HG02884 (cell line): ENCODE data around the gene JAK3.

Experiments
- ATAC-seq: cut with Tn5 transposase; IDR thresholded peaks from one replicate; pipeline ENCODE4 v1.9.1; 2021; ENCODE audit warnings: mild to moderate bottlenecking, moderate library complexity; ENCODE audit not compliant: unreplicated experiment

Gene JAK3

DNA sequence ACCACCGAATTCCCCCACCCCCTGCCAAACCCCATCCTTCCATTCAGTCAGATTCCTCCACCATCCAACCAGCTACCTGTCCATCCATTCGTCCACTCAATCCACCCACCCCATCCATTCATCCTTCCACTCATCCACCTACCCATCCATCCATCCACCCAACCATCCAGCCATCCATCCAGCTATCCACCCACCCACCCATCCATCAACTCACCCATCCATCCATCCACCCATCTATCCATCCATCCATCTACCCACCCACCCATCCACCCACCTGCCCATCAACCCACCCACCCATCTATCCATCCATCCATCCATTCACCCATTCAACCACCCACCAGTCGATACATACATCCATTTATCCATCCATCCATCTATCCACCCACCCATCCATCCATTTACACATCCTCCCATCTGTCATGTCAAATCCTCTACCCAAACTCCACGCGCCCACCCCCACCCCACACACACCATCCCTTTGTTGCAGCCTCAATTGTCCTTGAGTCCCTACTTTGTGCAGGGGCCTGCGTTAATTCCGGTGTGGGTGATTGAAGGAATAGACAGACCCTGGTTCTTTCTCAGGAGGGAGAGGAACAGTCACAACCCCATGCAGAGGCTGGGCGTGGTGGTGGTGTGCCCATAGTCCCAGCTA, 18.7 kb upstream of the JAK3 start:
- no peak for ATAC-seq

DNA sequence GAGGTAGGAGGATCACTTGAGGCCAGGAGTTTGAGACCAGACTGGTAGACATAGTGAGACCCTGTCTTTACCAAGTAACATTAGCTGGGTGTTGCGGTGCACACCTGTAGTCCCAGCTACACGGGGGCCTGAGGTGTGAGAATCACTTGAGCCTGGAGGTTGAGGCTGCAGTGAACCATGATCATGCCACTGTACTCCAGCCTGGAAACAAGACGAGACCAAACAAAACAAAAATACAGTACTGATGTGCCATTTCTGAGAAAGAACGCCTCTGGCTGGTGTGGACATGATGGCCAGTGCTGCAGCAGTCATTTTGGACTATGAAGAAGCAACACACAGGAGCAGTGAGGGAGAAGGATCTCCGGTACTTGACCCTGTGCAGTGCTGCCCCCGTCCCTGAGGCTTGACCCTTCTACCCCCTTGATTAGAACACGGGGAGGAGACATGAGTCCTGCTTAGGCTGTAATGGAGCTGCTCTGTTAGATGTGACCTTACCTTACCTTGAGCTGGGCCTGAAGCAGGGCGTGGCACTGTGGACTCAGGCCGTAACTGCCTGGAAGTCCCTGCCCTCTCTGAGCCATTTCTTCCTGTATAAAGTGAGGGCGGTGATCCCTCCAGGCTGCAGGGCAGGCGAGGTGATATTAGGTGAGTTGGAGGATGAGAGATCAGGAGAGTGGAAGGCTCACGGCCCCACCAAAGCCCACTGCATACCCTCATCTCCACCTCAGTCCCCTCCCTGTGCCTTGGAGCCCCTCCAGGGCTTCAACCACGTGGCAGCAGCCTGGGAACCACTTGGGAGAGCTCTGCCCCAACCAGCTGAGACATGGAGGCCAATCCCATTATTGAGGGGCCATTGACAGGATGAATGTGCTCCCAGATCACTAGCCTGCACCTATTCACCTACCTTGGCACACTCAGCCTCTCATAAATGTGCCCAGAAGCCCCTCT, 17.9 kb upstream of the JAK3 start:
- ATAC-seq: no peak

DNA sequence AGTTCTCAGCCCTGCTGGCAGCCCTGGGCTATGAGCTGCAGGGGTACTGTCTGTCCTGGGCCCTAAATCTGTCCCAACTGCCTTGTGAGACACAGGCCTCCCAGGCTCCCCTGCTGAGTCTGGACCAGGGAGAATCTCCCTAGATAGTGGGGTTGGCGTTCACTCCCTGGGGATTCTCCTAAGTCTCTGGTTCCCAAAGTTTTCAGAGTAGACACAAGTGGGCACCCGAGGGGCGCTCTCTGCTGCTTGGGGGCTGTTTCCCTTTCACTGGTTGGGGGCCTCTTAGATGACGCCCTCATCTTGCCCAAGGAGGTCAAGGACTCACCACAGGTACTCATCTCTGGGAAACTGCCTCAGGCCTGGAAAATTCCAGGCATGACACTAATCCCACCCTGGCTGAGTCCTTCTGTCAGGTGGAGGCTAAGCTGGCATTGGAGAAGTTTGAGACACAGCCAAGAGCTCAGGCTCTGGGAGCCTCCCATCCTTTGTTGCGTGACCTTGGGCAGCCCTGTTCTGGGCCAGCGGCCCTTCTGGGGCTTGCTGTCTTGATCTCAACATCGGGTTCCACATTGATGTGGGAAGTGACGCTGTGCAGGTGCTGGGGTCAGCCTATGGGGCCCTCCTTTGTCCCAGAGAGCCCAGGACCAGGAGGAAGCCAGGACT, 15.9 kb upstream of the JAK3 start:
- ATAC-seq: no peak

- ATAC-seq: no peak
Observed at GRCh38 chr19:17862711-17863519, 15.1 kb upstream of the JAK3 start.

DNA sequence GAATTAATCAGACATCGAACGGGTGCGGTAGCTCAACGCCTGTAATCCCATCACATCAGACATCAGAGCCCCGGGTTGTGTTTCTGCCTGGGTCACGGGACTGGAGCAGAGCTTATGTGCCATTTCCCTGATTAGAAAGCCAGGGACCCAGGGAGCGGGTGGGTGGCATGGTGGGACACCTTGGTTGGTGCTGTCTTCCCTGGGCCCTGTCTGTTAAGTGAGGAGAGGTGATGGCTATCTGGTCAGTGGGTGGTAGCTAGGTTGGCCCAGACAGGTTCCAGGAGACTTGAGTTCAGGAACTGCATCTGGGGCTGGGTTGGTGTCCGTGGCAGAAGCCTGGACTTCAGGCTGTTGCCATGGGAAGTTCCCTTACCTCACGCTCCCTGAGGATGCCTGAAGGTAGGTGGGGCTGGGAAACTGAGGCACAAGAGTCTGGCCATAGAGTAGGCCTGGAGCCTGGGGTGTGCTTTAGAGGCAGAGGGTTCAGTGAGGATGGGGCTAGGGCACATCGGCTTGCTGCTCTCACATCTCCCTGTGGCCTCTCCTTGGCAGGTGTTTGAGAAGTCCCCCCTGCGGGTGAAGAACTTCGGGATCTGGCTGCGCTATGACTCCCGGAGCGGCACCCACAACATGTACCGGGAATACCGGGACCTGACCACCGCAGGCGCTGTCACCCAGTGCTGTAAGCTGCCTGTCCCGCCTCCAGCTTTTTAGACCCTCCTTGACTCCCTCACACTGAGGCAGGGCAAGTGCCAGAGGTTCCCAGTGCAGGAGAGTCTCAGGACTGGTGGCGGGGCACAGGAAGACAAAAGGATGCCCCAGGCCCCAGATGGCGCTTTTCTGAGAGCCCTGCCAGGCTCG, 14.0 kb upstream of the JAK3 start:
- no peak for ATAC-seq

DNA sequence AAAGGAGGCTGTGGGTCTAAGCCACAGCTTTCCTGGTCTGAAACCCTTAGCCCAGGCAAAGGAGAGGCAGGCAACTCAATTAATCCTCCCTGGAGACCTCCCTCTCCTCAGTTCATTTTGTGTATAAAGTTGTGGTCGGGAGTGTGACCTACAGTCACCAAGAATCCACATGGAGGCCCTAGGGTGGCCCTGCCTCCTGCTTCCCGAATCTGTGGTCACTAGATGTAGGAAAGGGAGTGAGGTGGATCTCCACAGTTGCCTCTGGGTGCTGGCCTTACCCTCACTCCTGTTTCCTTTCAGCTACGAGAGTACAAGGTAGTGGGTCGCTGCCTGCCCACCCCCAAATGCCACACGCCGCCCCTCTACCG, 13.2 kb upstream of the JAK3 start:
- no peak for ATAC-seq

DNA sequence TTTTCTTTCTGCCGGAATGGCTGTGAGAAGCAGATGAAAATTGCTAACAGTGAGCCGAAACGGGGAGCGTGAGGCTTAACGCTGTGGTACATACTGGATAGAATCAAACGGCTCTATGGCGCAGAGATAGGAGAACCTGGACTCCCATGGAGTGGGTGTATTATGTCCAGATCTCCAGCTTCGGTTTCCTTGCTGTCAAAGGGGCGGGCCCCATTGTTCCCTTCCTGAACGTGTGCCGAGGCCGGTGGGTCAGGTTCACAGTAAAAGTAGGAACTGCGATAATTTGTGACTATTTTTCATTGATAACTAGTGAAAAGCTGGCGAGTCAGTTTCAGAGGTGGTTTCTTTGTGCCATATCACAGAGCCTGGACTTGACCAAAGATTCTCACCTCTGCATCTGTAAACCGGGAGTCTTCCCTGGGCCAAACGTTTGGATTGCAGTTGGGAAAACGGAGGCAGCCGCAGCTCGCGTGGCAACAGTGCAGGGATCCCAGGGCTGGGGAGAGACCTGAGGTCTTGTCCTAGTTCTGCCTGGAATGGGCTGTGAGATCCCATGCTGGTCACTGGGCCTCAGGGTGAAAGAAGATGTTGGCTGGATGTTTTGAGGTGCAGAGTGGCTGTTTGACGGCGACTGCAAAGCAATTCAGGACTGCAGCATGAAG, 12.7 kb upstream of the JAK3 start:
- no peak for ATAC-seq

DNA sequence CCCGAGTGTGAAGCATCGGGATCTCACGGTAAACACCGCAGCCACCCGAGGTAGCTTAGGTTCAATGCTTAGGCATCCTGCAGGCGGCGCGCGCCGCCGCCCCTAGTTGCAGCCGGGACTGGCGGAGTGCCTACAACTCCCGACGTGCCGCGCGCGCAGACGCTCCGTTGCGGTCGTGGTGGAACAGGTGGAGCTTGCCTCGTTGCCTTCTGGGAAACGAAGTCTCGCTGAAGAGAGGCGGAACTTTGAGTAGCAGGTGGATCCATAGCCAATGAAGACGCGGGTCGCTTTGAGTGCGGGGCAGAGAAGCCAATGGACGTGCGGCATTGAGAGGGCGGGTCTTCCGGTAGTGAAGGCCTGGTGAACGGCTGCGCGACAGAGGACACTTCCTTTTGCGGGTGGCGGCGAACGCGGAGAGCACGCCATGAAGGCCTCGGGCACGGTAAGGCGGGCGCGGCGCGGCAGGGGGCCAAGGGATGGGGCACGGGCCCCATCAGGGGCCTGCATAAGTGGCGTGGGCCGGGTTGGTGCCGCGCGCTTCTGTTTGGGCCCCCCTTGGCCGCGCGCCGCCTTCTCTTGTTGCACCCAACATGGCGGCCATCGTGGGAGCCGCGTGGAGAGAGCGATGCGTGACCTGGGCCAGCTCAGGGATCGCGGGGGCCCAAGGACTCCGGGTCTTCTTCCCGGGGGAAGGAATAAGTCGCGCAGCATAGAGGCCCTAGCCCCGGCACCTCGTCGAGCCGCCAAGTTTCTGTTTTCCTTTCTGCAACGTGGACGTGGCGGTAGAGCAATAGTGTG, 11.9 kb upstream of the JAK3 start, which contains the start of gene RPL18A:
Gene RPL18A (plus strand): TSS at position 378 of the 798 bp plus-strand sequence. CDS start 47 bp downstream, at position 425.
- ATAC-seq: peak; percentile 91

- no peak for ATAC-seq
Observed at GRCh38 chr19:17855280-17856152, 7.7 kb upstream of the JAK3 start.

GRCh38 chr19:17854061-17854460, 6.3 kb upstream of the JAK3 start:
- ATAC-seq: no peak

- no peak for ATAC-seq
Observed at GRCh38 chr19:17848595-17849292, 962 bp upstream of the JAK3 start.

GRCh38 chr19:17846146-17846545, 1.6 kb downstream of the JAK3 start:
- no peak for ATAC-seq

- no peak for ATAC-seq
Observed at GRCh38 chr19:17843908-17844490, 3.8 kb downstream of the JAK3 start.

- no peak for ATAC-seq
Observed at GRCh38 chr19:17843292-17843827, 4.4 kb downstream of the JAK3 start.

DNA sequence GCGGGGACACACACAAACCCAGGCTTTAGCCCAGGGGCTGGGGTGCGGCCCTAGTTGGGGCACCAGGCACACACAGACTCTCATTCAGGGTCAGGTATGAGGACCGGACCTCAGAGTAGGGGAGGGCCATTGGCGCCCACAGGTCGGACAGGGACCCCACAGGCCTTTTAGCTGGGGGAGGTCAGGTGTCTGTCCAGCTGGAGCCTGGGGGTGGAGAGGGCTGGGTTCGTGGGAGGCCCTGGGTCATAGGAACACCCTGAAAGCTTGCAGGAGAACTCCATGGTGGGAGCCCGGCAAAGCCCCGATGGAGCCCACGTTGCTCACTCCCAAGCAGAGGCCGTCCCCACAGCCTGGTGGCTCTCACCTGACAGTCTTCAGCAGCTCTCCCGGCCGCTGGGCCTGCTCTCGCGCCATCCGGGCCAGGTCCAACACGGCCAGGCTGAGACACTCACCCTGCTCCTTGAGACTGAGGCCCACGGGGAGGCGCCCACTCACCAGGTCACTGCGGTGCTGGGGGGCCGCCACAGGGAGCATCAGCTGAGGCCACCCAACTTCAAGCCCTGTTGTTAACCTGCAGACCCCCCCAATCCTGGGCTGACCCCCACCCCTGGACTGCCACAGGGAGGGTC, 5.0 kb downstream of the JAK3 start:
- no peak for ATAC-seq
